ENCODE results near the gene ZNF423. TPM values are rescaled to one million over a fixed set of nuclear protein-coding genes. Genes with fewer than 3 reads are reported as not detected.

ZNF423 gene
- total RNA-seq, 1 experiment from 2014 or later: 11.1 TPM

DNA sequence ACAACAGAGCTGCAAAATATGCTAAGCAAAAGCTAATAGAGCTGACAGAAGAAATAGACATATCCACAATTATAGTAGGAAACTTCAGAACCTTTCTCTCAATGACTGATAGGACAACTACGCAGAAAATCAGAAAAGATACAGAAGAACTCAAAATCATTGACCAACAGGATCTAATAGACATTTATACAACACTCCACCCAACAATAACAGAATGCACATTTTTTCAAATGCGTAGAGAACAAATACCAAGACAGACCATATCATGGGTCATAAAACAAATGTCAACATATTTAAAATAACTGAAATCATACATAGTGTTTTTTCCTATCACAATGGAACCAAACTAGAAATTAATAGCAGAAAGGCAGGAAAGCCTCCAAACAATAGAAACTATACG lies 244.9 kb downstream of the ZNF423 start:
- no peak for DNase-seq (ENCODE audit: low spot score)
- H3K4me1 ChIP-seq (ENCODE audit: insufficient read depth, low read length, poor library complexity, severe bottlenecking): peaks cover 14% of the 10 kb centered on the region
- CTCF ChIA-PET: interaction anchor here (0.6 kb wide), 1 partner anchor 245 kb away, joined by 8 read pairs; the partner anchor contains the start of gene ZNF423
- BruUV-seq (replicated peaks): no TSS peak
- TF ChIP-seq, protein P1, sequence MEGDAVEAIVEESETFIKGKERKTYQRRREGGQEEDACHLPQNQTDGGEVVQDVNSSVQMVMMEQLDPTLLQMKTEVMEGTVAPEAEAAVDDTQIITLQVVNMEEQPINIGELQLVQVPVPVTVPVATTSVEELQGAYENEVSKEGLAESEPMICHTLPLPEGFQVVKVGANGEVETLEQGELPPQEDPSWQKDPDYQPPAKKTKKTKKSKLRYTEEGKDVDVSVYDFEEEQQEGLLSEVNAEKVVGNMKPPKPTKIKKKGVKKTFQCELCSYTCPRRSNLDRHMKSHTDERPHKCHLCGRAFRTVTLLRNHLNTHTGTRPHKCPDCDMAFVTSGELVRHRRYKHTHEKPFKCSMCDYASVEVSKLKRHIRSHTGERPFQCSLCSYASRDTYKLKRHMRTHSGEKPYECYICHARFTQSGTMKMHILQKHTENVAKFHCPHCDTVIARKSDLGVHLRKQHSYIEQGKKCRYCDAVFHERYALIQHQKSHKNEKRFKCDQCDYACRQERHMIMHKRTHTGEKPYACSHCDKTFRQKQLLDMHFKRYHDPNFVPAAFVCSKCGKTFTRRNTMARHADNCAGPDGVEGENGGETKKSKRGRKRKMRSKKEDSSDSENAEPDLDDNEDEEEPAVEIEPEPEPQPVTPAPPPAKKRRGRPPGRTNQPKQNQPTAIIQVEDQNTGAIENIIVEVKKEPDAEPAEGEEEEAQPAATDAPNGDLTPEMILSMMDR (conservative IDR thresholded peaks at IDR 0.05; ENCODE audit: low read depth, low read length): no peak
- TF ChIP-seq EZH2 (IDR thresholded peaks at IDR 0.05; ENCODE audit: borderline replicate concordance, low read depth, low read length, poor library complexity, severe bottlenecking): no peak
- H3K27ac ChIP-seq (ENCODE audit: low read depth, low read length, poor library complexity, severe bottlenecking): no peak overlapping the region
- no peak overlapping the region for H3K4me3 ChIP-seq (ENCODE audit: low read depth, low read length, poor library complexity, severe bottlenecking)
- no peaks in the 10 kb centered on the region for H3K36me3 ChIP-seq (ENCODE audit: insufficient read depth, low read length, poor library complexity, severe bottlenecking)
- intact Hi-C loops (cut with micrococcal nuclease; ENCODE audit: unreplicated experiment): no loop called here
- no peaks in the 10 kb centered on the region for H3K9me3 ChIP-seq (ENCODE audit: low read depth, low read length, poor library complexity, severe bottlenecking)
- POLR2A ChIA-PET (ENCODE audit: low non-redundant PET): no interaction called here
- H3K27me3 ChIP-seq (replicated peaks; ENCODE audit: insufficient read depth, low read depth, low read length, poor library complexity): no peaks in the 10 kb centered on the region

DNA sequence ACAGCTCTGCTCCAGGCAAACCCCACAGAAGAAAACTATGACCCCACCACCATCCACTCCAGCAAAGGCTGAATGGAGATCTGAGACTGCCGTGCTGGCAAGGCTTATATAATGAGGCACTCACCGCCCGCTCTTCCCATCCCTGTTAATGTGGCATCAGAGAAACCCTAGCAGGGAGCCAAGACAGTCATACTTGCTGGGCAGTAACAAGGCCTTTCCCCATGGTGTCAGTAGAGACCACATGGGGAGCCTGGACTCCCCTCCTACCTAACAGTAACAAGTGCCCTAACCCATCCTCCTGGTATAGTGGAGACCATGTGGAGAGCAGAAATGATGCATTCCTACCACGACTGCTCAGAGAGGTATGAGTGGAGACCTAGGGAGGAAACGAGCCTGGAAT lies 247.1 kb downstream of the ZNF423 start:
- POLR2A ChIA-PET (ENCODE audit: low non-redundant PET): no interaction called here
- no peak overlapping the region for H3K27ac ChIP-seq (ENCODE audit: low read depth, low read length, poor library complexity, severe bottlenecking)
- CTCF ChIA-PET: interaction anchor here (0.7 kb wide), 1 partner anchor 268 kb away, joined by 3 read pairs; no protein-coding TSS in a partner anchor
- peaks cover 14% of the 10 kb centered on the region for H3K4me1 ChIP-seq (ENCODE audit: insufficient read depth, low read length, poor library complexity, severe bottlenecking)
- H3K27me3 ChIP-seq (replicated peaks; ENCODE audit: insufficient read depth, low read depth, low read length, poor library complexity): no peaks in the 10 kb centered on the region
- intact Hi-C loops (cut with micrococcal nuclease; ENCODE audit: unreplicated experiment): no loop called here
- TF ChIP-seq EZH2 (IDR thresholded peaks at IDR 0.05; ENCODE audit: borderline replicate concordance, low read depth, low read length, poor library complexity, severe bottlenecking): no peak
- TF ChIP-seq, protein P1 (conservative IDR thresholded peaks at IDR 0.05; ENCODE audit: low read depth, low read length): peak; percentile 48
- H3K36me3 ChIP-seq (ENCODE audit: insufficient read depth, low read length, poor library complexity, severe bottlenecking): no peaks in the 10 kb centered on the region
- DNase-seq (ENCODE audit: low spot score): peak; percentile 35
- no peak overlapping the region for H3K4me3 ChIP-seq (ENCODE audit: low read depth, low read length, poor library complexity, severe bottlenecking)
- no TSS peak for BruUV-seq (replicated peaks)
- no peaks in the 10 kb centered on the region for H3K9me3 ChIP-seq (ENCODE audit: low read depth, low read length, poor library complexity, severe bottlenecking)

DNA sequence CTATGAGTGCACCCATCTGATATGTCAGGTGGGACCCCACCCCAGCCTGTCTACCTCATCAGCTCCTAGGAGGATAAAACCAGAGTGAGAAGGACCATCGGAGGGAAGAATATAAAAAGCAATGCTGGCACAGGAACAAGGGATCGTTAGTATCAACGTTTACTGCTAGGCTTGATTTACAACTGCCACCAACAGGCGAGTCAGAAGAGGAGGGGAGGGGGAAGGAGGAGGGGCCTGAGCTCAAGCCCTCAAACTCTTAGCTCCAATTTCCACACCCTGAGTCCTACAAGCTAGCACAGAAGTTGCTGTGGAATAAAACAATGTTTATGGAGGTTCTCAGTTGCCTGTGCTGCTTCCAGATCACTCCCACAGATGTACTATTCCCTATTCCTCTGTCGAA lies 247.8 kb downstream of the ZNF423 start:
- Histone ChIP-seq H3K27ac (ENCODE audit: low read depth, low read length, poor library complexity, severe bottlenecking) (no peak overlapping the region), H3K4me3 (ENCODE audit: low read depth, low read length, poor library complexity, severe bottlenecking) (no peak overlapping the region), H3K27me3 (replicated peaks; ENCODE audit: insufficient read depth, low read depth, low read length, poor library complexity) (no peaks in the 10 kb centered on the region), H3K4me1 (ENCODE audit: insufficient read depth, low read length, poor library complexity, severe bottlenecking) (peaks cover 14% of the 10 kb centered on the region), H3K36me3 (ENCODE audit: insufficient read depth, low read length, poor library complexity, severe bottlenecking) (no peaks in the 10 kb centered on the region), H3K9me3 (ENCODE audit: low read depth, low read length, poor library complexity, severe bottlenecking) (no peaks in the 10 kb centered on the region)
- TF ChIP-seq, protein P1 (conservative IDR thresholded peaks at IDR 0.05; ENCODE audit: low read depth, low read length): no peak
- no peak for TF ChIP-seq EZH2 (IDR thresholded peaks at IDR 0.05; ENCODE audit: borderline replicate concordance, low read depth, low read length, poor library complexity, severe bottlenecking)
- peak; percentile 51 for DNase-seq (ENCODE audit: low spot score)
- CTCF ChIA-PET: interaction anchor here (0.7 kb wide), 1 partner anchor 269 kb away, joined by 3 read pairs; no protein-coding TSS in a partner anchor
- intact Hi-C loops (cut with micrococcal nuclease; ENCODE audit: unreplicated experiment): no loop called here
- POLR2A ChIA-PET (ENCODE audit: low non-redundant PET): no interaction called here
- BruUV-seq (replicated peaks): no TSS peak
